ENCODE results near the gene SETD3.

GRCh38 chr14:99468081-99468480, 12.6 kb downstream of the SETD3 start:
- TF ChIP-seq CTCF (conservative IDR thresholded peaks at IDR 0.05; ENCODE audit: low read depth in 2 of 2) (no peak), EZH2 (IDR thresholded peaks at IDR 0.05; ENCODE audit: low read depth, unreplicated experiment) (no peak)
